H1 (cell line): ENCODE measurements around the gene CETN1. TPM values are rescaled to one million over a fixed set of nuclear protein-coding genes. Genes with fewer than 3 reads are reported as not detected.

Source experiments
- CTCF ChIA-PET: fragments of 300-600 bp; sonication (Branson Sonifier 250); formaldehyde crosslinking; loops from one replicate; lab custom pipeline; 2021; ENCODE audit not compliant: partially characterized antibody; lab: Charles Lee
- POLR2A ChIA-PET: fragments of 300-600 bp; sonication (Branson Sonifier 250); formaldehyde crosslinking; loops from one replicate; lab custom pipeline; 2021; ENCODE audit warnings: inconsistent platforms; ENCODE audit not compliant: partially characterized antibody; lab: Charles Lee
- DNase-seq, 2 experiments: peaks; one replicate each; pipeline versions ENCODE4 v3.0.0 to v3.0.0-alpha.2; 2010 to 2022; ENCODE audit warnings: low spot score in 2 of 2, low read depth in 1 of 2, mixed read lengths in 1 of 2
- FAIRE-seq: peaks from 2 replicates; lab custom pipeline; 2011; peaks lifted over from hg19 to GRCh38; lab: Jason Lieb, UNC
- H2AFZ ChIP-seq: 2 replicates; pipeline ENCODE4 v1.8.1; 2012; ENCODE audit warnings: low read length, inconsistent platforms
- H2AK5ac ChIP-seq: 2 replicates; pipeline ENCODE4 v1.6.1; 2013; ENCODE audit warnings: low read depth, low read length
- H2BK120ac ChIP-seq: replicated peaks from 2 replicates; pipeline ENCODE3; 2013; ENCODE audit warnings: low read depth, low read length, inconsistent platforms
- H2BK12ac ChIP-seq: 2 replicates; pipeline ENCODE4 v1.6.1; 2013; ENCODE audit warnings: low read depth, low read length
- H2BK15ac ChIP-seq: 2 replicates; pipeline ENCODE4 v1.6.1; 2013; ENCODE audit warnings: low read length
- H2BK20ac ChIP-seq: 2 replicates; pipeline ENCODE4 v1.6.1; 2013; ENCODE audit warnings: low read length
- H2BK5ac ChIP-seq: 2 replicates; pipeline ENCODE4 v1.6.1; 2013; ENCODE audit warnings: low read depth, low read length
- H3K14ac ChIP-seq: 2 replicates; pipeline ENCODE4 v1.6.1; 2013; ENCODE audit warnings: inconsistent platforms; ENCODE audit not compliant: insufficient read length
- H3K18ac ChIP-seq: 2 replicates; pipeline ENCODE4 v1.6.1; 2013; ENCODE audit warnings: low read length; ENCODE audit errors: extremely low read depth
- H3K23ac ChIP-seq: 2 replicates; pipeline ENCODE4 v1.6.1; 2013; ENCODE audit warnings: inconsistent platforms; ENCODE audit not compliant: insufficient read length
- H3K23me2 ChIP-seq: 2 replicates; pipeline ENCODE4 v1.6.1; 2013; ENCODE audit warnings: low read depth, low read length
- H3K27ac ChIP-seq: 2 replicates; pipeline ENCODE4 v1.6.1; 2011; ENCODE audit warnings: low read depth, low read length, inconsistent platforms
- H3K27me3 ChIP-seq, 4 experiments: replicated peaks in 1 of 4; 1 replicate in 1 of 4; 2 replicates in 3 of 4; pipeline versions ENCODE4 v1.6.1 to v1.8.1; 2011 to 2013; ENCODE audit warnings: low read length in 3 of 4, mild to moderate bottlenecking in 3 of 4, inconsistent platforms in 2 of 4, mixed read lengths in 2 of 4, moderate library complexity in 1 of 4; ENCODE audit not compliant: control insufficient read depth in 3 of 4, insufficient read depth in 3 of 4; ENCODE audit errors: extremely low read depth in 1 of 4
- H3K36me3 ChIP-seq, 4 experiments: 2 replicates each; pipeline versions ENCODE4 v1.6.1 to v1.8.1; 2011 to 2013; ENCODE audit warnings: mild to moderate bottlenecking in 4 of 4, low read length in 3 of 4, moderate library complexity in 2 of 4, control low read depth in 1 of 4, inconsistent platforms in 1 of 4; ENCODE audit not compliant: insufficient read depth in 4 of 4, control insufficient read depth in 2 of 4
- H3K4ac ChIP-seq: replicated peaks from 2 replicates; pipeline ENCODE3; 2013; ENCODE audit warnings: low read length, low read depth, mixed read lengths, inconsistent platforms; ENCODE audit not compliant: insufficient read length
- H3K4me1 ChIP-seq, 4 experiments: replicated peaks in 1 of 4; 1 replicate in 1 of 4; 2 replicates in 3 of 4; pipeline versions ENCODE4 v1.6.1 to v1.8.1; 2011 to 2013; ENCODE audit warnings: low read length in 3 of 4, inconsistent platforms in 2 of 4, mixed read lengths in 1 of 4; ENCODE audit not compliant: insufficient read depth in 4 of 4, control insufficient read depth in 3 of 4
- H3K4me2 ChIP-seq, 2 experiments: 2 replicates each; pipeline versions ENCODE4 v1.6.1 to v1.8.1; 2011 to 2013; ENCODE audit warnings: low read depth in 2 of 2, low read length in 2 of 2, control low read depth in 1 of 2, inconsistent platforms in 1 of 2, mild to moderate bottlenecking in 1 of 2; ENCODE audit not compliant: insufficient read depth in 1 of 2
- H3K4me3 ChIP-seq, 4 experiments: fragments of 200-600, 300-600 bp in 1 of 4; sonication (generic), shearing (Covaris generic), sonication (Bioruptor Twin) in 1 of 4; 2 replicates each; pipeline versions ENCODE4 v1.5.1 to v1.8.1; 2011 to 2016; ENCODE audit warnings: low read length in 4 of 4, low read depth in 3 of 4, control low read depth in 2 of 4, inconsistent platforms in 2 of 4, mild to moderate bottlenecking in 2 of 4, mixed read lengths in 1 of 4, moderate library complexity in 1 of 4; ENCODE audit not compliant: insufficient read depth in 2 of 4; ENCODE audit errors: extremely low read depth in 1 of 4
- H3K56ac ChIP-seq: replicated peaks from 2 replicates; pipeline ENCODE3; 2013; ENCODE audit warnings: low read depth, mild to moderate bottlenecking, mixed read lengths, low read length, inconsistent platforms; ENCODE audit not compliant: insufficient read length
- H3K79me1 ChIP-seq: 2 replicates; pipeline ENCODE4 v1.6.1; 2013; ENCODE audit warnings: low read depth, low read length, control low read depth
- H3K79me2 ChIP-seq, 2 experiments: 2 replicates each; pipeline versions ENCODE4 v1.6.1 to v1.8.1; 2012 to 2013; ENCODE audit warnings: low read length in 2 of 2, mild to moderate bottlenecking in 2 of 2, inconsistent platforms in 1 of 2; ENCODE audit not compliant: insufficient read depth in 2 of 2, control insufficient read depth in 1 of 2
- H3K9ac ChIP-seq, 4 experiments: replicated peaks in 1 of 4; 1 replicate in 1 of 4; 2 replicates in 3 of 4; pipeline versions ENCODE4 v1.6.1 to v1.8.1; 2011 to 2013; ENCODE audit warnings: low read depth in 3 of 4, low read length in 3 of 4, control low read depth in 2 of 4, mild to moderate bottlenecking in 2 of 4, moderate library complexity in 2 of 4, inconsistent platforms in 1 of 4; ENCODE audit errors: extremely low read depth in 1 of 4
- H3K9me3 ChIP-seq, 2 experiments: 2 replicates each; pipeline versions ENCODE4 v1.6.1 to v1.8.1; 2012 to 2013; ENCODE audit warnings: mild to moderate bottlenecking in 2 of 2, moderate library complexity in 2 of 2, control low read depth in 1 of 2, inconsistent platforms in 1 of 2, low read depth in 1 of 2, low read length in 1 of 2, mixed read lengths in 1 of 2; ENCODE audit not compliant: insufficient read depth in 2 of 2
- H4K20me1 ChIP-seq, 2 experiments: replicated peaks in 1 of 2; 2 replicates each; pipeline versions ENCODE3 to v1.8.1; 2011 to 2013; ENCODE audit warnings: inconsistent platforms in 2 of 2, low read length in 2 of 2, mild to moderate bottlenecking in 1 of 2; ENCODE audit not compliant: insufficient read depth in 2 of 2, control insufficient read depth in 1 of 2
- H4K5ac ChIP-seq: 2 replicates; pipeline ENCODE4 v1.6.1; 2013; ENCODE audit warnings: low read length, low read depth, mixed read lengths, inconsistent platforms; ENCODE audit not compliant: insufficient read length
- H4K8ac ChIP-seq: 2 replicates; pipeline ENCODE4 v1.8.0; 2013; ENCODE audit warnings: mild to moderate bottlenecking, moderate library complexity, low read length, inconsistent platforms; ENCODE audit not compliant: insufficient read depth; ENCODE audit errors: extremely low read depth
- H4K91ac ChIP-seq: replicated peaks from 2 replicates; pipeline ENCODE3; 2013; ENCODE audit warnings: low read length, mixed read lengths, inconsistent platforms; ENCODE audit not compliant: insufficient read length
- KDM1A ChIP-seq: fragments of 200-600, 300-600 bp; sonication (generic); IDR thresholded peaks from 2 replicates; pipeline ENCODE4 v1.7.1; 2016; ENCODE audit warnings: mild to moderate bottlenecking, low read length, borderline replicate concordance
- POLR2AphosphoS5 ChIP-seq: IDR thresholded peaks from 2 replicates; pipeline ENCODE4 v1.6.1; 2011; ENCODE audit warnings: low read depth, low read length
- TCF12 ChIP-seq: IDR thresholded peaks from 2 replicates; pipeline ENCODE4 v1.6.1; 2011; ENCODE audit warnings: low read depth, mild to moderate bottlenecking, low read length
- WGBS, 2 experiments: shearing (Covaris generic) in 1 of 2; methylation state at CpG; one replicate each; pipeline versions ENCODE4 v1.1.6 to v1.1.7; 2013 to 2015; ENCODE audit warnings: low lambda C conversion rate in 2 of 2, mixed read lengths in 2 of 2, inconsistent platforms in 1 of 2, low coverage in 1 of 2, missing lambda C conversion rate in 1 of 2; ENCODE audit not compliant: insufficient replicate concordance in 2 of 2, insufficient coverage in 1 of 2, insufficient read length in 1 of 2; ENCODE audit errors: extremely low coverage in 1 of 2, missing lambda C conversion rate in 1 of 2; 5-methylcytosine and 5-hydroxymethylcytosine counted together
- polyA plus RNA-seq, 7 experiments: library from polyadenylated mRNA; depleted of rRNA in 3 of 7; stranded (reverse) in 5 of 7; unstranded in 2 of 7; fragments of >200 nt in 5 of 7; fragments of 200-250 nt in 2 of 7; gene quantifications; 1 replicate in 5 of 7; 2 replicates in 1 of 7; 4 replicates in 1 of 7; pipeline versions ENCODE4 v1.2.1 to v1.2.3, GENCODE V29; 2011 to 2013; ENCODE audit warnings: missing spikeins in 2 of 7, mixed read lengths in 2 of 7
- total RNA-seq: library from RNA; stranded (reverse); fragmentation: NEBNext Ultra II Directional; extraction: Animal tissue kit (Norgen Biotek cat#: 25700); gene quantifications from 2 replicates; pipeline ENCODE4 v1.2.1, GENCODE V29; 2021

Gene CETN1
- total and polyA plus RNA-seq, 2 of the 8 experiments (the other 6 are each of a cell fraction or from before 2014, with no cell fraction given), result not detected

- FAIRE-seq (no peak), DNase-seq (no peak)
- Histone ChIP-seq H4K5ac (no peak overlapping the region), H3K4me3 (no peak overlapping the region), H2BK12ac (no peak overlapping the region), H3K23me2 (no peaks in the 10 kb centered on the region; the same call in 1 of the 2 replicates), H4K91ac (no peak overlapping the region), H2BK5ac (no peak overlapping the region), H2BK15ac (no peak overlapping the region), H3K27ac (no peak overlapping the region), H2AK5ac (no peak overlapping the region), H3K9me3 (no peaks in the 10 kb centered on the region), H2BK120ac (no peak overlapping the region), H3K18ac (no peak overlapping the region), H3K4me1 (no peaks in the 10 kb centered on the region), H4K8ac (no peak overlapping the region), H3K56ac (no peak overlapping the region), H3K36me3 (no peaks in the 10 kb centered on the region), H3K23ac (no peak overlapping the region), H3K14ac (no peak overlapping the region), H3K79me2 (no peaks in the 10 kb centered on the region), H3K9ac (no peak overlapping the region), H3K79me1 (no peaks in the 10 kb centered on the region), H3K4me2 (no peak overlapping the region), H2BK20ac (no peak overlapping the region), H4K20me1 (no peaks in the 10 kb centered on the region), H2AFZ (no peak overlapping the region), H3K27me3 (no peaks in the 10 kb centered on the region), H3K4ac (no peak overlapping the region)
- ChIA-PET POLR2A (interaction anchor here (0.6 kb wide), 1 partner anchor 418 kb away, joined by 3 read pairs; no protein-coding TSS in a partner anchor), CTCF (interaction anchor here (0.6 to 1.3 kb wide), 3 partner anchors 13 to 115 kb away, joined by 3 to 5 read pairs (median 3); no protein-coding TSS in a partner anchor)
- 84% methylated on average over 15 of the region's 15 CpGs; no CpG with 5 or more reads in 1 of the 2 experiments for WGBS, 2 experiments
- TF ChIP-seq TCF12 (no peak), POLR2AphosphoS5 (no peak), KDM1A (no peak)
Measured at GRCh38 chr18:610214-610928, 30.2 kb downstream of the CETN1 start.
